Peyer's patch (tissue), 4 donors: Measurements from ENCODE around the gene ARID5A.

Source experiments
- CTCF ChIP-seq, 6 experiments: fragments of 450-650 bp in 4 of 6; fragments of 200-600 bp in 2 of 6; sonication (generic) in 1 of 6; IDR thresholded peaks; one replicate each; pipeline ENCODE4 v1.5.1; 2017 to 2019; ENCODE audit warnings: antibody characterized with exemption in 6 of 6, mild to moderate bottlenecking in 3 of 6, moderate library complexity in 1 of 6
- POLR2A ChIP-seq, 2 donors: fragments of 450-650 bp; IDR thresholded peaks; one replicate each; pipeline ENCODE4 v1.5.1; 2017; ENCODE audit warnings: antibody characterized with exemption in 2 of 2, mild to moderate bottlenecking in 2 of 2, moderate library complexity in 2 of 2

GRCh38 chr2:96530474-96531357 lies 5.8 kb upstream of the ARID5A start:
- TF ChIP-seq POLR2A (IDR thresholded peaks at IDR 0.05): no peak
- TF ChIP-seq CTCF (IDR thresholded peaks at IDR 0.05): no peak
